AG09319 (cell line): ENCODE measurements around the gene PXDN.
"Not testable (repeated sequence)": the region's sequence is repeated elsewhere in the genome, so short reads cannot be mapped to it uniquely, and the experiment has no call there.

ENCODE experiments used
- DNase-seq: peaks from one replicate; pipeline ENCODE4 v3.0.0-alpha.2; 2010; ENCODE audit warnings: low read depth; ENCODE audit errors: extremely low read depth
- CTCF ChIP-seq: IDR thresholded peaks from 2 replicates; pipeline ENCODE4 v1.5.1; 2011; ENCODE audit warnings: low read depth, mild to moderate bottlenecking, inconsistent platforms, low read length, moderate library complexity

Gene PXDN

GRCh38 chr2:1769703-1770422, 25.5 kb upstream of the PXDN start:
- TF ChIP-seq CTCF = peak; percentile 77
- DNase-seq = no peak

GRCh38 chr2:1767939-1768691, 23.8 kb upstream of the PXDN start:
- DNase-seq = no peak
- no peak for TF ChIP-seq CTCF

GRCh38 chr2:1766851-1767811, 22.8 kb upstream of the PXDN start:
- DNase-seq = no peak
- no peak for TF ChIP-seq CTCF

GRCh38 chr2:1766425-1766824, 22.1 kb upstream of the PXDN start:
- TF ChIP-seq CTCF = no peak

GRCh38 chr2:1765201-1765600, 20.9 kb upstream of the PXDN start:
- not testable (repeated sequence) for DNase-seq

More at GRCh38 chr2:1766425-1766824, 22.1 kb upstream of the PXDN start:
- no peak for DNase-seq

- DNase-seq = no peak
Measured at GRCh38 chr2:1759611-1759930, 15.3 kb upstream of the PXDN start.

More at GRCh38 chr2:1759611-1759930, 15.3 kb upstream of the PXDN start:
- no peak for TF ChIP-seq CTCF
